GM15510 (cell line): ENCODE measurements around the gene ARL14.

ENCODE experiments used
- POLR2A ChIP-seq: IDR thresholded peaks from 3 replicates; pipeline ENCODE4 v1.6.1; 2011; ENCODE audit warnings: borderline replicate concordance; ENCODE audit not compliant: insufficient read length; ENCODE audit errors: extremely low read depth

Gene ARL14

DNA sequence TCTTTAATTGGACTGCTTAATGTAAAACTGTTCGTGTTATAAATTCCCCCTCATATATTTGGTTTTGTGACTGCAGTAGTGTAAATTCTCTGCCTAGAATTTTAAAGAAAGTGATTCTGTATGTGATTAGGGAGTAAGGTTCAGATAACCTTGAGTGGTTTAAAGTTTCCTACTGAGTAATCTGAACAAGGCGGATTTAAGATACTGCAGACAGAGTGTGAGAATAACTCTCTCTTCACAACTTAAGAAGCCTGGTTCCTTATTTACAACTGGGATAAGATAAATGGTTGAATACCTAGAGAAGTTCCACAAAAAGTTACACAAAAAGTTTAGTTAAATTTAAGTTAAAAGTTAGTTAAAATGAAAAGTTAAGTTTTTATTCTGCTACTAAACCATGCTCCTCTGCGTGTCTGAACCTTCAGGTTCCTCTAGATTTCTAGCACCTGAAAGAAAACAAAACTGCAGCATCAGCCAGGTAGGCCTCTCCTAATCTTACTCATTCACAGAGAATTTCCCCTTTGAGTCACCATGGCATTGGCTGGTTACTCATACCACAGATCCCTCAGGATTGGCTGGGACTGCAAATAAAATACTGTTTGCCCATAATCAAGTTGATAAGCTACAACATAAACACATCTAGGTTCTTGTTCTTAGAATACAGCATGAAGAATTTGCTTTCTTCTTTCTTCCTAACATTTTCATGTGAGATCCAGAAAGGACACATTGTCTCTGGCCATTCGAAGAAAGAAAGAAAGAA lies at the start of gene ARL14:
Gene ARL14 (plus strand): TSS at position 614 of the 757 bp plus-strand sequence. CDS start 187 bp downstream, outside the sequence.
- TF ChIP-seq POLR2A: no peak

DNA sequence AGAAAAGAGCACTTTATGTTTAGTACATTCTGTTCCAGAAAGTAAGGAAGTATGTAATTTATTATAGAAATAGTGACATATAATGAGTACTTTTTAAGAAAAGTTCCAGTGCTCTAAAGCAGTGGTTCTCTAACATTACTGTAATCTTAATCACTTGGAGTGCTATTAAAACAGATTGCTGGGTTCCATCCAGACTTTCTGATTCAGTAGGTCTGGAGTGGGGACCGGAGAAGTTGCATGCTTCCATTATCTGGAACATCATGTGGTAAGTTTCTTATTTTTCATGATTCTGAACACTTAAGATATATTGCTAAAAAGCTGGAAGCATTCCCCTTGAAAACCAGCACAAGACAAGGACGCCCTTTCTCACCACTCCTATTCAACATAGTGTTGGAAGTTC lies 47.5 kb upstream of the ARL14 start:
- TF ChIP-seq POLR2A: no peak

DNA sequence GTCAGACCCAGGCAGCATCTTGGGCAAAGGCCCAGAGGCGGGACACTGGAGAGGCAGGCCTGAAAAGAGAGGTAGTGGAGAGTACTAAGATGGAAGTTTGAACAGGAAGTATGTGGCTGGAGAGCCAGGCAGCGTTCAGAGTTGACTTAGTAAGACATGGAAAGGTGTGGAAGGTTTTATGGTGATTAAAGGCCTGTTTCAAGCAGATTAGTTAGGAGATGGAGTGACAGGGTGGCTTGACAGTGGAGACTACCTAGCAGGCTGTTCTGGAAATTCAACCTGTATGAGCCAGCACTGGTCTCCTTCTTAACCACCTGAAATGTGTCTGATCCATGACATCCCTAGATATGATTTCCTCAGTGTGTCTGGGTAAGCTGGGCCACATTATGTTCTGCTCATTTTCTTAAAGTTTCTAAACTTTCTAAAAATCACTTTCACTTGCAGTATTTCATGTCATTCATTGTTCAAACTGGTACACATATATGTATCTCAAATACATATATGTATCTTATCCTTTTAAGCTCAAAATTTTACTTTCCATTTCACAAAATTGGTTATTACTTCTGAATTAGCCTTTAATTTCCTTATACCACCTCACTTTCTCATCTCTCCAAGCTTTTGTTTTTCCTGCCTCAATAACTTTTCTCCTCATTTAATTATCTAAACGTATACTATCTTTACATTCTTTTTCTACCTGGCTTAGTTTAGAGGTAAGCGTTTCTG lies 43.4 kb upstream of the ARL14 start:
- TF ChIP-seq POLR2A: no peak

DNA sequence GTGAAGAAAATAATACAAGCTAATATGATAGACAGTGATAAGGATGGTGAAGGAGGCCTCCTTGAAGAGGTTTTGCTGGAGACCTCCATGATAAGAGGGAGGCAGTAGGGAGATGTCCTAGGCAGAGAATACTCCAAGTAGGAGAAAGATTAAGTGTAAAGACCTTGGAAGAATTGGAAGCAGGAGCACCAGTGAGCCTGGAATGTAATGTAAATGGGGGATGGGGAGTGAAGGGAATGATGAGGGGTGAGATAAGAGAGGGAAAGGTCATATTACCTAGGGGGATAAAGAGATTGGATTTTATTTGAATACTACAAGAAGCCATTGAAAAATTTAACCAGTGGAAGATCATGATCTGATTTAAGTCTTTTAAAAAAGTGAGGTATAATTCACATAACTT lies 41.7 kb upstream of the ARL14 start:
- no peak for TF ChIP-seq POLR2A

DNA sequence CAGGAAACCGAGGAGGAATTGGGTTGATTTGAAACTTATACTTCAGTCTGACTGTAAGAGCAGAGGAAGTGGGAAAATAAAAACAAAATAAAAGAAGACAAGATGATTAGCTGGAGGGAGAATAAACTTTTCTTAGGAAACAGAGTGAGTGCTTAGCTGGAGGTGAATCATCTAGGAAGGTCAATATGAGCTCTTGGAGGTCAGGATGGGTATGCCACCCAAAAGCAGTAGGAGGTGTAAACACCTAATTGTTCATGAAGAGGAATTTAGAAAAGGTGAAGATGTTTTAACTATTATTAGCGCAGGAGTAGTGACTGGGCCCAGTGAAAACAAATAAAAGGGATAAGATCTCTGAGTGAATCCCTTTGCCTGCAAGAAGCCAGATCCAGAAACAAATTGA lies 39.9 kb upstream of the ARL14 start:
- no peak for TF ChIP-seq POLR2A

DNA sequence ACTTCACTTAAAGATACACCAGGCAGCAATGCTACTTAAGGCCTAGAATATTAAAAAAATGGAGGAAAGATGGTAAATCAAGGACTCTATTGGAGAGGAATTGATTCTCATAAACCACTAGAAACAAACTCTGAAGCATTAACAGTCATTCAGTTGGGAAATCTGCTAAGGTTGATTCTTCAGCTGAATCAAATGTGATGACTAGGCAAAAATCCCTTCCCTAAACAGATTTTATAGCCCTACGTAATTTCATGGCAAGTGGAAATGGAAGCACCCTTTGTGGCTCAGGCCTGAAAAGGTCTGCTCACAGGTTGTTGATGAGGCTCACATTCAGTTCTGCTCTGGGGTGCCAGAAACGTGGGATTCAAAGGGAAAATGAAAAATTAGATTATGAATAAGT lies 38.8 kb upstream of the ARL14 start:
- no peak for TF ChIP-seq POLR2A

DNA sequence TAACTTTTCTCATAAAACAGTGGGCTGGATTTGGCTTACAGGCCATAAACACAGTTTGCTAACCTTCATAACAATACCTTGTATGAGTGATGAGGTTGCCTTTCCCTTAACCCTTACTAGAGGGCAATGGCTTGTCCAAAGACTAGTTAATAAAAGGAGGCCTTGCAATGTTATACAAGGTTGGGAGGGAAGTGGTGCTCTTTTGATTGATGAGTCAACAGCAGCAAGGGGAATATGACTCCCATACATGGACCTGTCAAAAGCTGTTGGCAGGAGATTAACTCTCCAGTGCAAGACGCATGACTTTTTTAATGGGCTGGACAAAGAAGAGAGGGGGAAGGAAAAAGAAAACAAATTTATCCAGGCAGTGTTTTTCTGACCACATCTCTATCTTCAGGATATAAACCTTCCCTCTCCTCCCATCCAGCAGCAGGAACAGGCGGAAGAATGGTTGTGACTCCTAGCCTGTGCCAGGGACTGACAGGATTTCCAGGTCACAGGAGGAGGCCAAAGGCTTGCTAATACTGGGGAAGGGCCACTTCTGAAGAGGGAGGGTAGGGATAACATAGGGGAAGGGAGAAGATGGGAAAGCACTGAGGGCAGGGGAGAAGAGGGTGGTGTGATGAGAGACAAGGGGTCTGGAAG lies 35.2 kb upstream of the ARL14 start:
- no peak for TF ChIP-seq POLR2A

DNA sequence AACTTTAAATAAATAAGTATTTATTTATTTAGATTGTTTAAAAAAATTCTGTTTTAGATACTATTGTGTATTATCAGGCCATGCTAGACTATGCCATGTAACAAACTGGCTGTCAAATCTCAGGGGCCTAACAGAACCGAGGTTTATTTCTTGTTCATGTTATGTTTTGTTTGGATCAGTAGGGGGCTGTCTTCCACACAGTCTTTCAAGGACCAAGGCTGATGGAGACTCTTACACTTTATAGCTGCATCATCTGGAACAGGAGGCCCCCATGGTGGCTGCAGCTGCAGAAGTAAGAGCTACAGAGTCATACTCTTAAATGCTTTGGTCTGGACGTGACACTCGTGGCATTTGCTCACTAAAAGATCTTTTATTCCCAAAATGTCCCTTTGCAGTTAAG lies 33.0 kb upstream of the ARL14 start:
- TF ChIP-seq POLR2A: no peak

DNA sequence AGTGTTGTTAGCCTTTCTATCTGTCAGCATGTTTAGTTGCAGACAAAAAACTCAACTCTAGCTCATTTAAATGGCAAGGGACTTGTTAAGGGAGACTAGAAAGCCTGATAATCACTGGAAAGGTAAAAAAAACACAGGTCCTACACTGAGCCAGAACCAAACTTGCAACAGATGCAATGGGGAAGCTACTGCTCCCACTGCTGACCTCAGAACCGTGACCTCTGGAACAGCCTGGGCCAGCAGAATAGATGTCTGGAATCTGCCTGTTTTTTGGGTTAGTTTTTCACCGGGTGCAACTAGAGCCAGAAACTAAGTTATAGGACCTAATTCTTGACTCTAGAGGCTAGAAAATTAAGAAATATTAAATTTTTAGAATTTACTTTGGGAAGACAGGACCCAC lies 32.5 kb upstream of the ARL14 start:
- TF ChIP-seq POLR2A: no peak

DNA sequence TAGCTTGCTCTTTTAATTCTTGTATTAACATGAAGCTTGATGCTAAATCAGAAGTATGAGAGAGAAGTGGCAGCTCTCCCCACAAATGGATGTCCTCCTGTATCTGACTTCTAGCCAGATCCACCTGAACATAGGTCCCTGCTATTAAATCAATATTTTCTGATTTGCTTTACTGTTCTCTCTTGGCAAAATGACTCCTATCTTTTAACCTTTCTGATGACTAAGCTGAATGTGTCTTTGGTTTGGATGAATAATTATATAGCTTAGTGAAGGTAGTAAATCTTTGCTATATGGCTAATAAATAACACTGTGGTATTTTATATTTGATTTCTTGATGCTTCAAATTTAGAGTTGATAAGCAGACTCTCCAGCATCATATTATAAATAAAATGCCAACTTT lies 28.3 kb upstream of the ARL14 start:
- TF ChIP-seq POLR2A: no peak

DNA sequence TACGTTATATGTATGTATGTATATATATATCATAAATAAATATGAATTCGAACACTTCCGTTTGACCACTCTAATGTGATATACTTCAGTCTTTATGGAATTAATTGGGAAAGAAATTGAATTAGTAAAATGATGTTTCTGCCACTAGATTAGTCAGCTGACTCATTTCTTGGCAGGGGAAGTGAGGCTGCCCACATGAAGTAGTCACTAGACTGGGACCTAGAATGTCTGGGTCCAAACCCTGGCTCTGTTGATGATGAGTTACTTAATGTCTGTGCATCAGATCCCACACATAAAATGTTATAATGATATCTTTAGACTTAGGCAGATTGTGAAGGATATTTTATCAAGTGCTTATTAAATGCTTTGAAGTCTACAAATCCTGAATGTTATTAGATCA lies 27.4 kb upstream of the ARL14 start:
- no peak for TF ChIP-seq POLR2A

DNA sequence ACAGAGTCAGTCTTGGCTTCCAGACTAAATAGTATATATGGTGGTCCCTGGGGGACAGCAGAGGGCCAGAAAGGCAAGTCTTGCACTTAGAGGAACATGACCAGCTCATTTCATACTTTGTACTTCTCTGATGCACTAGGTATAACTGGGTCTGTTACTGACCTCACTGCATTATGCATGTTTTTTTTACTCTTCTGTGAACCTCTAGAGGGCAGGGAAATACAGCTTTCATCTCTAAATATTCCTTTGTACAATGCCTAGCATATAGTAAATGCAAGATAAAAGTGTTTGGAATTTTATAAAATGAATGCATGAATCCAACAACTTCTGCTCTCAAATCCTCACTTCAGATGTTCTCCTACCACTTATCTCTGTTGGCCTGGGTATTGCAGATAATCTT lies 23.4 kb upstream of the ARL14 start:
- no peak for TF ChIP-seq POLR2A

DNA sequence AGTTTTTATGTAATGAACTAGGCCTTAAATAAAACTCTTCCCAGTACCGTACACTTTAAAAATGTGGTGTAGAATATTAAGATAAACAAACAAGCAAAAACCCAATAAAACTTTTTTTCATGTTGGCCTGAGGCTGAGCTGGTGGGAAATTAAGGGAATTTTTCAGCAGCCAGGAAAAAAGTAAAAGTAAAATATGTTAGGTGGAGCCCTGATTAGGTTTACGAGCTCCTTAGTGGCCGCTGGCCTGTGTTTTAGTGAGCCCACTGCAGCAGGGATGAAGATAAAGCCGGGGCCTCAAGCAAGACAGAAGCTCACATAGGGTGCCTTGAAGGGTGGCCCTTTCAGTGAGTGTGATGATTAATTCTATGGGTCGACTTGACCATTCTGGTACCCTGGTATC lies 16.1 kb upstream of the ARL14 start:
- no peak for TF ChIP-seq POLR2A

DNA sequence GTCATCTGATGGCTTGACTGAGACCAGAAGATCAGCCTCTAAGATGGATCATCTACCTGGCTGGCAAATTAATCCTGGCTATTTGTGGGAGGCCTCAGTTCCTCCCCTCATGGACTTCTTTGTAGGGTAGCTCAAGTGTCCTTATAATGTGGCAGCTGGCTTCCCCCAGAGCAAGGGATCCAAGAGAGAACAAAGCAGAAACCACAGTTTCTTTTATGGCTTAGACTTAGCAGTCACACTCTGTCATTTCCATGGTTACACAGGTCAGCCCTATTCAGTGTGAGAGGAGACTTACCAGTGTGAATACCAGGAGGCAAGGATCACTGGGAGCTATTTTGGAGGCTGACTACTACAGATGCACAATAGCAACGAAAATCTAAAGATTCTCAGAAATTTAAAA lies 15.3 kb upstream of the ARL14 start:
- no peak for TF ChIP-seq POLR2A

DNA sequence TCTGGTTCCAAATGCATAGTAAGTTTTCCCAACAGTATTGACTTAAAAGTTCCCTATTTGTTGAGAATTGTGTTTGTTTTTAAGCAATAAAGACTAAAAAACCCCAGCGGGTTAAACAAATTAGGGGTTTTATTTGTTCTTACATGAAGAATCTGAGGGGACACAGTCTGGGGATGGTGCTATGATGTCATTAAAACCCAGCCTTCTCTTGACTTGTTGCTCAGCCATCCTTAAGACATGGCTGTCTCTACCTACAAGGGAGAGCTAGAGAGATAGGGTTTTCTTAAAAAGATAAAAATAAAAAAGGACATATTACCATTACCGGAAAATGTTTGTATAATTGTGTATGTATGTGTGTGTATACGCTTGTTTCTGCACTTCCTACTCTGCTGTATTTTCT lies 11.7 kb upstream of the ARL14 start:
- TF ChIP-seq POLR2A: no peak
